ENCODE measurements around the gene CD300LG.

GRCh38 chr17:43803758-43804157 is 43.2 kb upstream of the CD300LG start:
- TF ChIP-seq CTCF (IDR thresholded peaks at IDR 0.05) (no peak), EP300 (IDR thresholded peaks at IDR 0.05) (no peak), POLR2A (IDR thresholded peaks at IDR 0.05) (no peak)

Measured in ovary (tissue), 3 donors.